GM18505 (cell line): ENCODE measurements around the gene NUBP2.
A peak's percentile ranks its signal among the peaks of the same experiment; 100 is the strongest.

ENCODE experiments used
- ATAC-seq: cut with Tn5 transposase; IDR thresholded peaks from one replicate; pipeline ENCODE4 v1.9.1; 2021; ENCODE audit not compliant: unreplicated experiment
- POLR2A ChIP-seq: IDR thresholded peaks from 4 replicates; pipeline ENCODE4 v1.6.1; 2011; ENCODE audit warnings: borderline replicate concordance; ENCODE audit not compliant: insufficient read depth, insufficient read length; ENCODE audit errors: extremely low read depth

The NUBP2 gene

GRCh38 chr16:1772362-1772907 is 10.3 kb upstream of the NUBP2 start, which contains the start of gene EME2:
EME2 (plus strand) TSS chr16:1772810; CDS start chr16:1773228, 418 bp downstream.
- peak; percentile 5 for ATAC-seq
- TF ChIP-seq POLR2A = no peak

GRCh38 chr16:1772908-1773702 is 9.7 kb upstream of the NUBP2 start, which contains the start of gene MRPS34:
MRPS34 (minus strand) TSS chr16:1773134; CDS start chr16:1773119, 15 bp downstream.
- peak; percentile 88 for TF ChIP-seq POLR2A
- ATAC-seq = peak; percentile 40

GRCh38 chr16:1773703-1774447 is 8.9 kb upstream of the NUBP2 start:
- TF ChIP-seq POLR2A = no peak
- no peak for ATAC-seq

GRCh38 chr16:1774448-1774780 is 8.3 kb upstream of the NUBP2 start:
- no peak for TF ChIP-seq POLR2A
- ATAC-seq = no peak

GRCh38 chr16:1775006-1775845 is 7.5 kb upstream of the NUBP2 start:
- no peak for TF ChIP-seq POLR2A
- no peak for ATAC-seq

- no peak for ATAC-seq
- TF ChIP-seq POLR2A = no peak
Measured at GRCh38 chr16:1775846-1776671, 6.7 kb upstream of the NUBP2 start.

- no peak for ATAC-seq
- no peak for TF ChIP-seq POLR2A
Measured at GRCh38 chr16:1776672-1776955, 6.1 kb upstream of the NUBP2 start.

GRCh38 chr16:1776991-1777374 is 5.8 kb upstream of the NUBP2 start:
- TF ChIP-seq POLR2A = no peak

GRCh38 chr16:1777375-1778199 is 5.2 kb upstream of the NUBP2 start:
- no peak for TF ChIP-seq POLR2A

More at GRCh38 chr16:1776991-1777374, 5.8 kb upstream of the NUBP2 start:
- no peak for ATAC-seq

GRCh38 chr16:1778200-1779179 is 4.3 kb upstream of the NUBP2 start:
- no peak for TF ChIP-seq POLR2A
- no peak for ATAC-seq

More at GRCh38 chr16:1777375-1778199, 5.2 kb upstream of the NUBP2 start:
- no peak for ATAC-seq
